ENCODE measurements around the gene FBXO28. TPM values are rescaled to one million over a fixed set of nuclear protein-coding genes. Genes with fewer than 3 reads are reported as not detected.
A peak's percentile ranks its signal among the peaks of the same experiment; 100 is the strongest.

The FBXO28 gene
- polyA plus RNA-seq, 1 donor (not counting 4 experiments of a cell fraction or from before 2014, with no cell fraction given): 36.5 TPM

- Histone ChIP-seq H3K9me3 (ENCODE audit: control insufficient read depth, low read depth, low read length) (no peaks in the 10 kb centered on the region), H3K9ac (ENCODE audit: control insufficient read depth, extremely low read depth, insufficient read depth, low read length) (no peak overlapping the region), H2AFZ (ENCODE audit: control insufficient read depth, low read length) (no peak overlapping the region), H3K79me2 (ENCODE audit: control insufficient read depth, insufficient read depth, low read length) (no peaks in the 10 kb centered on the region), H3K4me3 (ENCODE audit: control insufficient read depth in 2 of 3, extremely low read depth in 1 of 3, insufficient read depth in 2 of 3, low read depth in 1 of 3, low read length in 3 of 3) (no peak overlapping the region), H4K20me1 (ENCODE audit: control insufficient read depth, extremely low read depth, insufficient read depth, low read length) (no peaks in the 10 kb centered on the region), H3K36me3 (ENCODE audit: control insufficient read depth in 2 of 2, extremely low read depth in 1 of 2, insufficient read depth in 2 of 2, low read length in 2 of 2) (no peaks in the 10 kb centered on the region), H3K4me1 (ENCODE audit: control insufficient read depth, extremely low read depth, insufficient read depth, low read length) (peaks cover 31% of the 10 kb centered on the region), H3K4me2 (ENCODE audit: control insufficient read depth, extremely low read depth, insufficient read depth, low read depth, low read length) (no peak overlapping the region), H3K27me3 (ENCODE audit: control insufficient read depth, extremely low read depth, insufficient read depth, low read length) (no peaks in the 10 kb centered on the region), H3K9me1 (ENCODE audit: control insufficient read depth, extremely low read depth, insufficient read depth, low read length) (no peaks in the 10 kb centered on the region), H3K27ac (ENCODE audit: control insufficient read depth, insufficient read depth, low read length) (no peak overlapping the region)
- dilution Hi-C loops (cut with MboI; ENCODE audit: extremely low pct_ligation_motif_present, low sequenced_read_pairs): no loop called here
- no peak for FAIRE-seq
- no peak for DNase-seq (ENCODE audit: low read depth, low spot score)
- TF ChIP-seq CTCF (optimal IDR thresholded peaks at IDR 0.05 in 1 of 3, IDR thresholded peaks at IDR 0.05 in 1 of 3, conservative IDR thresholded peaks at IDR 0.05 in 1 of 3; ENCODE audit: extremely low read depth in 1 of 3, insufficient read depth in 2 of 3, low read length in 3 of 3) (no peak), EZH2 (IDR thresholded peaks at IDR 0.05; ENCODE audit: low read length) (no peak)
These were observed 58.3 kb downstream of the FBXO28 start for GRCh38 chr1:224172229-224172628.

- no peaks in the 10 kb centered on the region for H3K9me3 ChIP-seq (ENCODE audit: control insufficient read depth, low read depth, low read length)
These were observed 59.6 kb downstream of the FBXO28 start for GRCh38 chr1:224173523-224173922.

More at GRCh38 chr1:224173523-224173922, 59.6 kb downstream of the FBXO28 start:
- Histone ChIP-seq H3K4me3 (ENCODE audit: control insufficient read depth in 2 of 3, extremely low read depth in 1 of 3, insufficient read depth in 2 of 3, low read depth in 1 of 3, low read length in 3 of 3) (no peak overlapping the region), H3K9me1 (ENCODE audit: control insufficient read depth, extremely low read depth, insufficient read depth, low read length) (no peaks in the 10 kb centered on the region), H4K20me1 (ENCODE audit: control insufficient read depth, extremely low read depth, insufficient read depth, low read length) (no peaks in the 10 kb centered on the region), H3K27ac (ENCODE audit: control insufficient read depth, insufficient read depth, low read length) (peak overlapping the region; percentile 2), H2AFZ (ENCODE audit: control insufficient read depth, low read length) (no peak overlapping the region), H3K79me2 (ENCODE audit: control insufficient read depth, insufficient read depth, low read length) (no peaks in the 10 kb centered on the region), H3K4me2 (ENCODE audit: control insufficient read depth, extremely low read depth, insufficient read depth, low read depth, low read length) (peak overlapping the region; percentile 31), H3K36me3 (ENCODE audit: control insufficient read depth in 2 of 2, extremely low read depth in 1 of 2, insufficient read depth in 2 of 2, low read length in 2 of 2) (no peaks in the 10 kb centered on the region), H3K9ac (ENCODE audit: control insufficient read depth, extremely low read depth, insufficient read depth, low read length) (no peak overlapping the region), H3K27me3 (ENCODE audit: control insufficient read depth, extremely low read depth, insufficient read depth, low read length) (no peaks in the 10 kb centered on the region), H3K4me1 (ENCODE audit: control insufficient read depth, extremely low read depth, insufficient read depth, low read length) (peaks cover 31% of the 10 kb centered on the region)
- FAIRE-seq (no peak), DNase-seq (ENCODE audit: low read depth, low spot score) (no peak)
- dilution Hi-C loops (cut with MboI; ENCODE audit: extremely low pct_ligation_motif_present, low sequenced_read_pairs): no loop called here
- no peak for TF ChIP-seq CTCF (optimal IDR thresholded peaks at IDR 0.05 in 1 of 3, IDR thresholded peaks at IDR 0.05 in 1 of 3, conservative IDR thresholded peaks at IDR 0.05 in 1 of 3; ENCODE audit: extremely low read depth in 1 of 3, insufficient read depth in 2 of 3, low read length in 3 of 3)
- no peak for TF ChIP-seq EZH2 (IDR thresholded peaks at IDR 0.05; ENCODE audit: low read length)

Data from keratinocyte (primary cell).